Bronchial smooth muscle cell (primary cell): Measurements from ENCODE around the gene TEFM. TPM values are rescaled to one million over a fixed set of nuclear protein-coding genes. Genes with fewer than 3 reads are reported as not detected.

Source experiments
- total RNA-seq: library from RNA; depleted of rRNA; stranded (reverse); fragments of >200 nt; gene quantifications from 2 replicates; pipeline ENCODE4 v1.2.1, GENCODE V29; 2014

TEFM gene
- total RNA-seq = 5.6 and 10.4 TPM in 2 replicates

GRCh38 chr17:30906101-30906911 is at the start of gene TEFM:
TEFM (minus strand) TSS chr17:30906238; CDS start chr17:30906198, 40 bp downstream.

GRCh38 chr17:30921544-30922196 is 15.6 kb upstream of the TEFM start, which contains the start of gene ADAP2:
ADAP2 (plus strand) TSS chr17:30921945; CDS start chr17:30922015, 70 bp downstream.

Other genes with a start within 250 kb of the TEFM start
- gene CRLF3, start 81.5 kb downstream of the TEFM start, total RNA-seq = 9.6 and 9.8 TPM in 2 replicates
- 0.17 and 0.63 TPM in 2 replicates for gene ATAD5, start 74.3 kb downstream of the TEFM start, total RNA-seq
- 1.3 and 2.8 TPM in 2 replicates for gene ADAP2, start 15.7 kb upstream of the TEFM start, total RNA-seq
- gene RNF135, start 64.8 kb upstream of the TEFM start, total RNA-seq = 7.0 and 8.5 TPM in 2 replicates
- 34.0 and 45.9 TPM in 2 replicates for gene NF1, start 188.7 kb upstream of the TEFM start, total RNA-seq